GM19043 (cell line): Measurements from ENCODE around the gene RNF150.
"Not testable (repeated sequence)": the region's sequence is repeated elsewhere in the genome, so short reads cannot be mapped to it uniquely, and the experiment has no call there.

Source experiments
- ATAC-seq: cut with Tn5 transposase; IDR thresholded peaks from one replicate; pipeline ENCODE4 v1.9.1; 2021; ENCODE audit warnings: low read depth; ENCODE audit not compliant: unreplicated experiment

Gene RNF150

DNA sequence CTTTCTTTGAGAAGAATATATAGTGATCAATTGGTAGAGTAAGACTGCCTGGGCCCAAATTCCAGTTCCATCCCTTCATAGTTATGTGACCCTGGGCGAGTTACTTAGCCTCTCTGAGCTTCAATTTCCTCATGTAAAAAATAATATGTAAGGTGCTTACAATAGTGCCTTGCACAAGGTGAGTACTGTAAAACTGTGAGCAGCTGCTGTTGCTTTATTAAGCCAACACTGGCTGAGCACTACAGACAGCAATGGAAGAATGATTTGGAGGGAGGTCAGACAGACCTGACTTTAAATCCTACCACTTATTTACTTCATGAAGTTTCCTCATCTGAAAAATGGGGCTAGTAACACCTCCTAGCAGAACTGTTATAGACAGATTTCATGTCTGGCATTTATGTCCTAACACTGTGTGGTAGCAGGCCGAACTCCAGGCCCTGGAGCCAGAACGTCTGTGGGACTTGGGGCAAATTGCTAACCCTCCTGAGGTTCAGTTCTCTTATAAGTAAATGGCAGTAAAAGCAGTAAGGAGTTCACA lies 53.8 kb downstream of the RNF150 start:
- ATAC-seq = no peak

DNA sequence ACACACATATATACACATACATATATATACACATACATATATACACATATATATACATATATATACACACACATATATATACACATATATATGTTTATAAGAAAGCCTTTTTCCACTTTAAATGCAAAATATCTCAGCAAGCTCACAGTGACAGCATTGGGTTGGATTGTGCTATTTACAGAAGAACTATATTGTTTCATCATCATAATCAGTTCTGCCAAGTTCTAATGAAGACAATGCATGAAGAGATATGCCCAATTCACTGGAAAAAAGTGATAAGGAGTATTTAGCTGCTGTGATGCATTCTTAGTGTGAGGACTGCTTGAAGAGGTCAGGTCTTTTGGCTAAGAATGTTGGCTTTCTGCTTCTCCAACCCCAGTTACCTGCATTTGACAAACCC lies 54.4 kb downstream of the RNF150 start:
- ATAC-seq = no peak

DNA sequence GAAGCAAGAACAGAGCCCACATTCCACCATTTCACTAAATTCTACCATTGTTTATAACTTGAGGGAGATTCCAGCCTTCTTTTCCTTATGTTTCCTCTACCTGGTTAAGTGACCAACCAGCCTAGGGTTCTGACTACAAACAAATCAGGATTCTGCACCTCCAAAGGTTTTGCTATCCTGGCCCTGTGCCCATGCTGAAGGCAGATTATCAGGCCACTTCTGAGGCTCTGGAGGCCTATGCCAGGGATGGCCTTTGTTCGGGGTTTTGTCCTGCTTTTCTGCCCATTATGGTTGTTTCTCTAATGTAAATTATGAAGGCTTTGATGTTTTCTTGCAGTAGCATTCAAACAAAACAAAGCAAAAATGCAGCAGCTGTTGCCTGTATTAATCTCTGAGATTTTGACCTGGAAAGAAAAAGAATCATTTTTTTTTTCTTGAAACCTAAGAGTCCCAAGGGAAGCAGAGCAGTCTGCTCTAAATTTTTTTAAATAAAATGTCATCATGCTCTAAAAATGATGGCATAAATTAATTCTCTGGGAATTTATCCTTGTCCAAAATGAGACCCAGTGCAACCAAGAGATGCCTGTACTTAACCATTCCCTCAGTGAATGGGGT lies 55.6 kb downstream of the RNF150 start:
- no peak for ATAC-seq

DNA sequence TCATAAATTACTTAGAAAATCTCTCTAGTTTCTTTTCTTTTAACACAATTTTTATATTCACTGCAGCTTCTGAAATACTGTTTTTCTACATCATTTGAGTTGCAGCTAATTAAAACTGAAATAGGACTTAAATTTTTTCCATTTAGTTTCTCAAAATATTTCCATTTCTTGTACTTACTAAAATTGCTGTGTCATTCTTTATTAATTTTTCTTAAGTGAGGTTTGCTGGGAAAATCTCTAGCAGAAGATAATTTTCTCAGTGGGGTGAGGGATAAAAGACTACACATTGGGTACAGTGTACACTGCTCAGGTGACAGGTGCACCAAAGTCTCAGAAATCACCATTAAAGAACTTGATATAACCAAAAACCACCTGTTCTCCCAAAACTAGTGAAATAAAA lies 57.7 kb downstream of the RNF150 start:
- ATAC-seq = no peak

DNA sequence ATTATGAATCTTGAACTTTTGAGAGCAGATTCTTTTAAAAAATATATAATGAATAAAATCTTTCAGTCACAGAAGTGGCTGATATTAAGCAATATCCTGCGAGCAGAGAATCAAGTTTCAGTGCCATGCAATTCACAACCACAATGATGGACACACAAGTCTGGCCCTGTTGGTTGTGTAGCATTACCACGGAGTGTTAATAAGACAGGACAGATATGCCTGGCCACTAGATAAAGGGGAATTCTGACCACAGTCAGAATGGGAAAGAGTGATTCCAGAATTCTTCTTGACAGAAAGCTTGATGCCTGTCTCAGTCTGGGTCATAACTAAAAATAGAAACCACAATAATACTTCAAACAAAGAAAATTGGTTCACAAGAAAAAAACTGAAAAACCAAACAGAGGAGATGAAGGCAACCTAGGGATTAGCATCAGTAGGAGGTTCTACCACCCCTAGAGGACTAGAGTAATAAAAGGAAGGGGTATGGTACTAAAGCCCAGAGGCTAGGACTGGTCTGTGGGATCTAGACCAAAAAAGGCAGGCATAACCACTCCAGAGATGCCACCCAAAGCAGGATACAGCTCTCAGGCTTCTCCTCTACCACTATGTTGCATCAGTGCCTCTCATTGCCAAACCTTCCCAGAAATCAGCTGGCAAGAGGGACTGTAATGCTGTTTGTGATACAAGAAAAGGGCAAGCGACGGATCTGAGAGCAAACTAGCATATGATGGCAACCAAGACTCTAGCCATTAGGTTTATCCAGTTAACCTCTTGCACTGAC lies 59.0 kb downstream of the RNF150 start:
- no peak for ATAC-seq

DNA sequence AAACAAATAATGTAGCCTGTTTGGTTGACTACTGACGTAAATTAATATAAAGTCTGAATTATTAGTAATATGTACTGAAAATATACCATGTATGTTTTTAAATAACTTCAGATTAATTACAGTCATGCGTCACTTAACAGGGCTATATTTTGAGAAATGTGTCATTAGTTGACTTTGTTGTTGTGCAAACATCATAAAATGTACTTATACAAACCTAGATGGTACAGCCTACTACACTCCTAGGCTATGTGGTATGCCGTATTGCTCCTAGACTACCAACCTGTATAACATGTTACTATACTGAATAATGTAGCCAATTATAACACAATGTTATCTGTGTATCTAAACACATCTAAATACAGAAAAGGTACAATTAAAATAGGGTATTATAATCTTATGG lies 66.6 kb downstream of the RNF150 start:
- no peak for ATAC-seq

DNA sequence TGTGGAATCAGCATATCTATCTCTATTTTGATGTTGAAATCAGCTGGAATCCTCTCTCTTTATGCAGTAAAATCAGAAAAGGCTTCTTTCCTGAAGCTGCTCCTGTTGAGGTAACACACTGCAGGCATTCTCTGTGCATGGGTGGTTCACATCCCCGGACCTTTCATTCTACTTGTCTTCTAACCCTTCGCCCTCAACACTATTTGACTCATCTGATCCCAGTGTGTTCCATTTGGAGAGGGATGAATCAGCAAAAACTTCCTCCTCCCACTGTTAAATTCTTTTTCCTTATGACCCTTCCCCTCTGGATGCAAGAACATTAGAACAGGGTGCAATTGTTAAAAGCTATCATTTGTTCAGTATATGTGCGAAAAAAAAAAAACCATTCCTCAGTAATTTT lies 67.4 kb downstream of the RNF150 start:
- no peak for ATAC-seq

DNA sequence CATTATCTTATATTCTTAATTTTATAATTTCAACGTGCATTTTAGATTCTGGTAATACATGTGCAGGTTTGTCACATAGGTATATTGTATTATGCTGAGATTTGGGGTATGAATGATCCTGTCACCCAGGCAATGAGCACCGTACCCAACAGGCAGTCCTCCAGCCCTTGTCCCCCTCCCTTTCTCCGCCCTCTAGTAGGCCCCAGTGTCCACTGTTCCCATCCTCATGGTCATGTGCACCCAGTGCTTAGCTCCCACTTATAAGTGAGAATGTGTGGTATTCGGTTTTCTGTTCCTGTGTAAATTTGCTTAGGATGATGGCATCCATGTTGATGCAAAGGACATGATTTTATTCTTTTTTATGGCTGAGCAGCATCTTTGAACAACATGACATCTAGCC lies 70.6 kb downstream of the RNF150 start:
- no peak for ATAC-seq

DNA sequence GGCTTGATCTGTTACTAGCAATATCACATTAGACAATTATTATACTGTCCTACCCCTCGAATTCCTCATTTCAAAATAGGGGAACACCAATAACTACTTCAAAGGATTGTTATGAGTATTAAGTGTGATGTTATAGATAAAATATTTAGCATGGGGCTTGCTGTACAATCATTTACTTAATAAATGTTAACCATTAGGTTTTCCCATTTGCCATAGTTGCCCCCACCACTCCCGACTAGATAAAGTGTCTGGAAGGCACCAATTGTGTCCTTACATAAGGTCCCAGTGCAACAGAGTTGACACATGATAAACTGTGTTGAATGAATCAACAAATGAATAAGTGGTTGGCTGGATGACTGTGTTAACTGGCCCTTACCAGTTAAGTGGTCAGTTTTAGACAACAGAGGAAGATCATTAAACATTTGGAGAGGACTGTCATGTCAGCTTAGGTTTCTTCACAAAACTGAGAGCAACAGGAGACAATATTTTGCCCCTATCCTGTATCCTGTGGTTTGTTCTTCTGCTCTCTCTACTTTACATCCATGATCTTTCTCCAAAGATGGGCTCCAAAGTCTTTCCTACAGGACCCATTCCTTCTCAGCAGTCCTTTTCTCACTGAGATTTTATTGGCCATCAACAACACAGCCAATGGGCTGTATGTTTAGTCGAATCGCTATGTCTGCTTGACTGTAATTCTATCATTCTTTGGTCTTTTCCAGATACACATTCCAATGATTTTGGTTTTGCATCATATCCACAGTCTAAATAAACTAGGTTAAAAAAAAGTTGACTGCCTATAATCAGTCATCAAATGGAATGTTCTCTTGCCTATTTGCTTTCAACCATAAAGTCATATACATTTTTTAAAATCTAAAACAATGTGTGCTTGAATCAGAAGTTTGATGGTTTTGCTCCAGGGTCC lies 74.4 kb downstream of the RNF150 start:
- no peak for ATAC-seq

DNA sequence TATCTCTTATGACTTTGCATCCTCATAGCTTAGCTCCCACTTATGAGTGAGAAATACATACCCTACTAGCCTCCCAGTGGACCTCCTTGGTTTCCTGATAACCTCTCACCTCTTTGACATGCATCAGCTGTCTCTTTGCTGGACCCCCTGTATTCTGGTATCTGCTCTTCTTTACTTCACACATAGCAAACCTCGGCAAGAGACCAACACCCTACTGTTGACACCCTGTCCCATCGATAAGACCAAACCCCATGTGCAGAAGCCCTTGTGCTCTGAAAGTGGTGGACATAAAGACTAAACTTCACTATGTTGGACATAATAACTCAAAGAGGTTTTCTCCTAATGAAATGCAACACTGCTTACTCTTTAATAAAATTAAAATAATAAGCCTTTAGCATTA lies 75.7 kb downstream of the RNF150 start:
- ATAC-seq = no peak

DNA sequence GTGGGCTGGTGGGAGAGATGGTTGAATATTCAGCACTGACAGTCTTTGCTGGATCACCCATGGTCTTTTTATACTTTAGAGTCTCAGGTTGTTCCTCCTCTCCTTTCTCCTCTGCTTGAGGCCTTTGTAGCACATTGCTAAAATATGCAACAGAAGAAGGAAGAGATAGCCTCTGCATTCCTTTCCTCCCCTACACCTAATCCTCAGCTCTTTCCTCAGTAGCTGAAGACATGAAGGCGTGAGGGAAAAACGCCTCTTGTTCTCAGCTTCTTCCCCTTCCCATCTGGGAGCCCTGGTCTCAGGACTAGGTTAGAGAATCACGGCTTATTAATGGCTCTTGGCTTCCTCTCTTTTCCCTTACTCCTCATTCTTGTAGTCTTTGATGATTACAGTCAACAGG lies 76.8 kb downstream of the RNF150 start:
- no peak for ATAC-seq

DNA sequence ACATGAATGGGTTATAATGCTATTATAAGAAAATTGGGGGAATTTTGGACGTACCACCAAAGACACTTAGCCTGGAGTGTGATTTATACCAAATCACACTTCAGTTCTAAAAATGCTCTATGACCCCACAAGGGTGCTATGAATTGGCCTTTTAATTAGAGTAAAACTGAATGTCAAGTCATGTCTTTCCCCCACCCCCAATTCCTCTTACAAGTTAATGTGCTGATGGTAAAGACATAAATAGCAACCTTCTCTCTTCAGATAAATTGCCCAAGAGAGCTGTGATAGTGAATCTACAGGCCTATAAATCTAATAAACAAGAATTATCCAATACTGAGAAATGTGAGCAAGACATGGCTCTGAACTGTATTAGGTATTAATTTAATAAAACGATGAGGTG lies 78.8 kb downstream of the RNF150 start:
- ATAC-seq = no peak

DNA sequence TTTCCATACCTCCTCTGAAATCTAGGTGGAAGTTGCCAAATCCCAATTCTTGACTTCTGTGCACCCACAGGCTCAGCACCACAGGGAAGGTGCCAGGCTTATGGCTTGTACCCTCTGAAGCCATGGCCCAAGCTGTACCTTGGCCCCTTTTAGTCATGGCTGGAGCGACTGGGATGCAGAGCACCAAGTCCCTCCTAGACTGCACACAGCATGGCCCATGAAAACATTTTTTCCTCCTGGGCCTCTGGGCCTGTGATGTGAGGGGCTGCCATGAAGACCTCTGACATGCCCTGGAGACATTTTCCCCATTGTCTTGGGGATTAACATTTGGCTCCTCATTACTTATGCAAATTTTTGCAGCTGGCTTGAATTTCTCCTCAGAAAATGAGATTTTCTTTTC lies 82.3 kb downstream of the RNF150 start:
- not testable (repeated sequence) for ATAC-seq

DNA sequence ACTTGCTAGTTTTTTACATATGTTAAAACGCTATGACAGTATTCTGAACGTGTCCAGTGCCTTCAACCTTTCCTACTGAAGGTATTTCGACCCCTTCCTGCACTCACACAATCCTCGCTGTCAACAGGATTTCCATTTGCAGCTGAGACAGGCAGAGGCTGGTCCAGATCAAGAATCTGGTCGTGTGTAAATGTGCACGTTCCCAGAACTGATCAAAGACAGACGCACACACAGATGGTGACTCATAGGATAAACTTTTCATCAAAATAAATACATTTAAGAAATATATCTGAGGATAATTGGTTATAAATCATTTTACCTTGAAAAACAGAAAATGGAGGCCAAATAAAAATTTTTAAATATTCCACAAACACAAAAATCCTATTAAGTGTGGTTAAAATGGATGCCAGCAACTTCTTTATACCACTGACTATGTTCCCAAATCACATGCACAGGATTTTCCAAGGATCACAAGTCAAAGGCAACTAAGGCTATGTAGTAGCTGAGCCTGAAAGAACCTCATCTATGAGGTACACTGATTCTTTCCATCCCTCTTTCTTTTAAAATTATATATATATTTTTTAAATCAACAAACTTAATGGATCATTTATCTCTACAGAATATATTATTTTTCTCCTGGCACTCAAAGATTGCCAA lies 85.9 kb downstream of the RNF150 start:
- ATAC-seq = no peak

DNA sequence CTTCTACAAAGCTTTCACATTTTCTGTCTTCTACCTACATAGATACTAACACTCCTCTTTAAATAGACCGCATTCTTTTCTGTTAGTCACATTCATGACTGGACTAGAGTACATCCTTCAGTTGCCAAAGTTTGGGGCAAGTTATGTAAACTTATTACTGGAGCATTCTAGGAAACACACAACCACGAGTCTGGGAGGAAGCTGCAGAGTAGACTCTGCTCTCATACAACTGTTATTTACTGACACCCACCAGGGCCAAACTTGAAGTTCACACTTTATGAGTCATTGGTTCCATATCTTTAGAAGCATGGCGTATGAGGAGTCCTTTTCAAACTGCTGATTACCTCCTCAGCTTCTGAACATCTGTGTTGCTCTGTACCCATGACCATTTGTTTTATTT lies 87.0 kb downstream of the RNF150 start:
- no peak for ATAC-seq

DNA sequence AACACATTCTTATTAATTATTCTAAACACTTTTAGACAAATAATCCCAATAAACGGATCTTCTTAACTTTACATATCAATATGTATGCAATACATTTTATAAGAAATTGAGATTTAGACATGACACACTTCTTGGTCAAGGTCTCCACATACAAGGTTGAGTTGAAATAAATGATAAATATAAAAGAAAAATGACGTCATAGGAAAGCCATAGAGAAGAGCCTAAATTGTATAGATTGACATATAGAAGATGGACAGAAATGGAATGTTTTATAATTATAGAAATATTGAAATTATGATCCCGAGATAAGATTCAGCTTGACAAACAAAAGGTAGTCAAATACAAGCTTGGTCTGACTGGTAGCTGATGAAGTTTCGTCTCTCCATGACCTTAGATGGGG lies 87.4 kb downstream of the RNF150 start:
- ATAC-seq = no peak

DNA sequence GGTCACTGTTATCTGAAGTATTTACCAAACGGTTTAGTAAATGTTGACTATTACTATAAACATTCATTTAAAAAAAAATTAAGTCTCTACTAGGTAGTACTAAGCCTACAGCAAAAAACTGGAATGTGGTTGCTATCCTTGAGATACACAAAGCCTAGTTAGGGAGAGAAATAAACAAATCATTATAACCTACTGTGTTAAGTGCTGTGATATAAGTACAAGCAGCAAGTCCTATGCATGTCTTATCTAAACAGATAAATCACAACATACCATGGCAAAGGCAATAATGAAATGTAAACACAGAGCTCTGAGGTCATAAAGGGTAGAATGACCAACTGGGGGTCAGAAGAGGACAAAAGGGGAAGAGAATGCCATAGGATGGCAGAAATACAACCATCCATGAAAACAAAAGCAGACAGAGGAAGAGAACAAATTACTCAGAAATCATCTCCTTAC lies 92.2 kb downstream of the RNF150 start:
- ATAC-seq = no peak

DNA sequence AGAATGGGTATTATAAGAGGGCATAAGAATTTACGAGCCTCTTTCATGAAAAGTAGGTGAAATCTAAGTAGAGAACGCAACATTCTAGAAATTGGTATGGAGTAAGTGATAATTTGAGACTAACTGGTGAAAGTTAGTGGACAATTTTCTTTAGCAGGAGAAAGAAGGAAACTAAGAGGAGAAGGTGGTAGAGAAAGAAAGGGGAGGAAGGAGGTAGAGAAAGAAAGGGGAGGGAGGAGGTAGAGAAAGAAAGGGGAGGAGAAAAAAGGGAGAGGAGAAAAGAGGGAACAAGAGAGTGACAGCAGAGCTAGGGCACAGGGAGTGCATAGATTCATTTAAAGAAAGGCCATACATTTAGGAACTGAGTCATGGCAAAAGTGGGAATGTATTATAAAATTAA lies 94.1 kb downstream of the RNF150 start:
- ATAC-seq = no peak

DNA sequence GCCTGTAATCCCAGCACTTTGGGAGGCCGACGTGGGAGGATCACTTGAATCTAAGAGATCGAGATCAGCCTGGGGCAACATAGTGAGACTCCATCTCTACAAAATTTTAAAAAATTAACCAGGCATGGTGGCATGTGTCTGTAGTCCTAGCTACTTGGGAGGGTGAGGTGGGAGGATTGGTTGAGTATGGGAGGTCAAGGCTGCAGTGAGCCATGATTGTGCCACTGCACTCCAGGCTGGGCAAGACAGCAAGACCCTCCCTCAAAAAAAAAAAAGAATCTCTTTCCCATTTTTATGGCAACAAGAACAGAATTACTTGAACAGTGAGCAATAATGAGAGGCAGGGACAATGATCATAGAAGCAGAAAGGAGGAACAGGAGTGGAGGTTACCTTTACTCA lies 94.8 kb downstream of the RNF150 start:
- ATAC-seq = no peak

DNA sequence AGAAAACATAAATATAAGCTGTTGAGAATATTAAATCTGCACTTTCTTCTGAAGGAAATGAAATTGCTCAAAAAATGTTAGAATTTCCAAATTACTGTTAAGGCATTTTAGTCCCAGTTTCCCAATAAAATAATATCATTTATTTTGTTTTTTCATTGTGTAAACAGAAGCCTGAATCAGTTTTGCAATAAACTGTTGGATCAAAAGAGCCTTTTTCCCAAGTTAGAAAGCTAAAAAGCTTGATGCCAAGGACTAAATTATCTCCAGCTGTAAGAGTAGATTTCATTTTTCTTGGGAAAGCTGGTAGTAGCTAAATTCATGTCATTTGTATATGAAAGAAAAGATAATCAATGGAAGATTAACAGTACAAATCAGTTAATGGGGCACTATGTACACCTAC lies 95.8 kb downstream of the RNF150 start:
- ATAC-seq = no peak

DNA sequence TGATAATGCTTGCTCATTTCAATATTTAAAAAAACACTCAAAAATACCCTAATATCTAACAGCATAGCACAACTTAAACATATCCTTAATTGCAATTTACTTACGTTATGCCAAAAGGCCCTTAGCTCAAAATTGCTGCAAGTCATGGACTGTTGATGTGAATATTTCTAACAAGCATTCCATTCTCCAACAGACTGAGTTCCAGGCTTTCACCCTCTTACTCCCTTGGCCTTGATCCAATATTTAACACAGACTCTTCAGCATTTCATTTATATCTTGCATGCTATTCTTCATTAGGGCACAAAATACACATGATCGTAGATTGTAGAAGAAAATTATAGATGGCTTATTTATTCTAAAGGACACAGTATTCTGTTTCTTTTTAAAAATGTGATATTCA lies 96.5 kb downstream of the RNF150 start:
- no peak for ATAC-seq
